GM10248 (cell line): ENCODE measurements around the gene COL3A1.

Experiments used
- CTCF ChIA-PET: fragments of 300-600 bp; sonication (Branson Sonifier 250); formaldehyde crosslinking; extraction: SDS; loops from one replicate; lab custom pipeline; 2021; ENCODE audit warnings: antibody characterized with exemption; lab: Yijun Ruan, JAX
- POLR2A ChIA-PET: fragments of 350-650 bp; sonication (Branson Sonifier 250); formaldehyde crosslinking; extraction: SDS; loops from one replicate; lab custom pipeline; 2020; ENCODE audit warnings: antibody characterized with exemption; lab: Yijun Ruan, JAX
- DNase-seq: peaks from one replicate; pipeline ENCODE4 v3.0.0; 2012; ENCODE audit errors: extremely low spot score
- CTCF ChIP-seq: IDR thresholded peaks from 2 replicates; pipeline ENCODE4 v1.5.1; 2012; ENCODE audit warnings: mild to moderate bottlenecking, low read depth; ENCODE audit errors: extremely low read depth, missing control alignments, control extremely low read depth

Gene COL3A1

GRCh38 chr2:188970211-188970610 is 4.0 kb upstream of the COL3A1 start:
- POLR2A ChIA-PET = no interaction called here
- CTCF ChIA-PET = interaction anchor here (1.1 to 1.5 kb wide), 2 partner anchors 8 to 124 kb away, joined by 3 to 5 read pairs; no protein-coding TSS in a partner anchor
- DNase-seq = no peak
- TF ChIP-seq CTCF = no peak

GRCh38 chr2:188971432-188971861 is 2.7 kb upstream of the COL3A1 start:
- ChIA-PET CTCF (no interaction called here), POLR2A (no interaction called here)
- TF ChIP-seq CTCF = no peak
- no peak for DNase-seq

GRCh38 chr2:188973641-188974040 is 532 bp upstream of the COL3A1 start:
- ChIA-PET POLR2A (no interaction called here), CTCF (no interaction called here)
- DNase-seq = no peak
- TF ChIP-seq CTCF = no peak

DNA sequence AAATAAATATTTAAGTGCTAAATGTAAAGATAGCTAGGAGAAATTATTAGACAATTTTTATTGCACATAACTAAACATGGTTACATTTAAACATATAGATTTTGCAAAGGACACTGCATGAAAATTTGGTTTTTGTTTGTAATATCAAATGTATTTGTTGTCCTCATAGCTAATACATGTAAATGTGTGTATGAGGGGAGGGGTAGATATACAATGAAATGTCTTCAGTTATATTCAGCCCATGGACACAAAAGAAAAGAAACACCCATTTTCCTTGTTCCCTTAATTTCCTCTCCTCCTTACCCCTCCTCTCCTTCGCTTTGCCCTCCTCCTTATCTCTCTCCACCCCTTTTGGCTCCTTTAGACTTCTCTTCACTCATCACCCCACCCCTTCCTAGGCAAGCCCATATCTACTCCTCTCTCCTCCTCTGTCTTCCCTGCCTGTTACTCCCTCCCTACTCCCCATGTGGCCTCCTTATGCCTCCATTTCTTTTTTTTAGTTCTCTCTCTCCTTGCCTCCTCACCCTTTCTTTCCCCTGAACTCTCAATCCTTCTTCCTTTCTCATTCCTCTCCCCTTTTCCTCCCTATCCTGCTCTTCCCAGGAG is 1.4 kb downstream of the COL3A1 start:
- DNase-seq = no peak
- TF ChIP-seq CTCF = no peak
- POLR2A ChIA-PET = no interaction called here
- CTCF ChIA-PET = interaction anchor here (1.0 to 2.1 kb wide), 4 partner anchors 8 to 167 kb away, joined by 3 to 6 read pairs (median 4); no protein-coding TSS in a partner anchor

DNA sequence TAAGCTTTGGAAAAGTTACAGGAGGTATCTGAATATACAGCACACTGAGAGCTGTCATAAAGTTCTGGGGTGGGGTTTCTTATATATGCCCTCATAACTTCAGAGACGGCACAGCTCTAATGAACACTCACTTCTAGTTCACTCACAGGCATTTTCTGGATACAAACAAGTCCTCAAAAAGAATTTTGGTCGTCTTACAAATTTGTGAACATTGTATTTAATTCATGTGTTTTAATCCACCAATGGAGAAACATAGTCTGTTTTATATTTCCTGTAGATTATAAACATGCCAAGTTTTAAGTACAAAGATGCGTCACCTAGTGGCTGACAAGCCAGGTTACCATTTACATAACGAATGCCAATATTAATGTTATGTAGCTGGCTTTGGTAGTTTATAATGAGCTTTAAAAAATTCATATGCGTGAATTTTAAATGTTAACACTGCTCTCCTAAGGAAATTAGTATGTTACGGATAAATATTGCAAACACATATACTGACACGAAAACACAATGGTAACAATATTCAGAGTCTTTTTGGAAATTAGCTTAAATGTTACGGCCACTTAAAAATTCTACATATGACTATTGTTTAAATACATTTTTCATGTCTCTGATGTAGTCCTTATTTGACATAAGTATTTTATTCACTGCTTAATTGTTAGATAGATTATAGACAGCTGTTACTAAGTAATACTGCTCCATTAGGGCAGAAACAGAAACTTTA is 2.5 kb downstream of the COL3A1 start:
- POLR2A ChIA-PET = no interaction called here
- TF ChIP-seq CTCF = no peak
- DNase-seq = no peak
- CTCF ChIA-PET = interaction anchor here (1.0 to 1.6 kb wide), 2 partner anchors 11 to 18 kb away, joined by 3 to 6 read pairs; no protein-coding TSS in a partner anchor

DNA sequence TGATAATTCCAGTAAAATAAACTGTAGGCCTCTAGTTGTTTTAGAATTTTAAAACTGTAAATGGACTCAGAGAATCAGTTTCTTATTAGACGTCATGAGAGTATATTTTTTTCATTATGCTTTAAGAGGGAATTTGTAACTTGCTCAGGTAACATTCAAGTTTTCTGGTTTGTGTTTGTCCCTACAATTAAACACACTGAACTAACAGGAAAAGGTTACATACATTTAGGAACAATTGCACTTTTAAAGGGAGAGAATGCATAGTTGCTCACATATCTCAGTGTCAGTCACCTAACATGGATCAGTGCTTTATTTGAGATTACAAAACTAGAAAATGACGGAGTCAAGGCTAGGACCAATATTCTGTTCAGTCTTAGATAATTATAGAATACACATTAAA is 3.1 kb downstream of the COL3A1 start:
- TF ChIP-seq CTCF = no peak
- CTCF ChIA-PET = interaction anchor here (1.0 to 1.7 kb wide), 5 partner anchors 8 to 435 kb away, joined by 3 to 9 read pairs (median 4); no protein-coding TSS in a partner anchor
- POLR2A ChIA-PET = no interaction called here
- no peak for DNase-seq
